Parathyroid adenoma (tissue), 2 donors: ENCODE measurements around the gene GLIS1.

ENCODE experiments used
- H2AFZ ChIP-seq: fragments of 300-600 bp; sonication (generic); one replicate; pipeline ENCODE4 v1.7.0; 2017; ENCODE audit warnings: antibody characterized with exemption, mild to moderate bottlenecking
- H3K27ac ChIP-seq: fragments of 300-600 bp; sonication (generic); one replicate; pipeline ENCODE4 v1.7.0; 2017
- H3K27me3 ChIP-seq: fragments of 300-600 bp; sonication (generic); one replicate; pipeline ENCODE4 v1.7.0; 2017; ENCODE audit warnings: low read length; ENCODE audit not compliant: control insufficient read depth, insufficient read depth
- H3K36me3 ChIP-seq: fragments of 300-600 bp; sonication (generic); one replicate; pipeline ENCODE4 v1.7.0; 2017; ENCODE audit warnings: low read length; ENCODE audit not compliant: control insufficient read depth, insufficient read depth
- H3K4me1 ChIP-seq: fragments of 300-600 bp; sonication (generic); one replicate; pipeline ENCODE4 v1.7.0; 2017; ENCODE audit warnings: control low read depth
- H3K4me2 ChIP-seq: fragments of 300-600 bp; sonication (generic); one replicate; pipeline ENCODE4 v1.7.0; 2017; ENCODE audit warnings: low read length
- H3K4me3 ChIP-seq: fragments of 300-600 bp; sonication (generic); one replicate; pipeline ENCODE4 v1.7.0; 2017; ENCODE audit warnings: low read depth, low read length
- H3K79me2 ChIP-seq: fragments of 300-600 bp; sonication (generic); one replicate; pipeline ENCODE4 v1.7.0; 2017; ENCODE audit warnings: control low read depth
- H3K9ac ChIP-seq: fragments of 300-600 bp; sonication (generic); one replicate; pipeline ENCODE4 v1.7.0; 2017; ENCODE audit warnings: mild to moderate bottlenecking
- H3K9me3 ChIP-seq: fragments of 300-600 bp; sonication (generic); one replicate; pipeline ENCODE4 v1.7.0; 2017; ENCODE audit warnings: low read length; ENCODE audit not compliant: control insufficient read depth
- TF ChIP-seq, protein P1 (sequence below): fragments of 300-600 bp; sonication (generic); IDR thresholded peaks from one replicate; pipeline ENCODE4 v1.7.0; 2017; ENCODE audit warnings: antibody characterized with exemption, mild to moderate bottlenecking
- donor health status: primary hyperparathyroidism.

Gene GLIS1

DNA sequence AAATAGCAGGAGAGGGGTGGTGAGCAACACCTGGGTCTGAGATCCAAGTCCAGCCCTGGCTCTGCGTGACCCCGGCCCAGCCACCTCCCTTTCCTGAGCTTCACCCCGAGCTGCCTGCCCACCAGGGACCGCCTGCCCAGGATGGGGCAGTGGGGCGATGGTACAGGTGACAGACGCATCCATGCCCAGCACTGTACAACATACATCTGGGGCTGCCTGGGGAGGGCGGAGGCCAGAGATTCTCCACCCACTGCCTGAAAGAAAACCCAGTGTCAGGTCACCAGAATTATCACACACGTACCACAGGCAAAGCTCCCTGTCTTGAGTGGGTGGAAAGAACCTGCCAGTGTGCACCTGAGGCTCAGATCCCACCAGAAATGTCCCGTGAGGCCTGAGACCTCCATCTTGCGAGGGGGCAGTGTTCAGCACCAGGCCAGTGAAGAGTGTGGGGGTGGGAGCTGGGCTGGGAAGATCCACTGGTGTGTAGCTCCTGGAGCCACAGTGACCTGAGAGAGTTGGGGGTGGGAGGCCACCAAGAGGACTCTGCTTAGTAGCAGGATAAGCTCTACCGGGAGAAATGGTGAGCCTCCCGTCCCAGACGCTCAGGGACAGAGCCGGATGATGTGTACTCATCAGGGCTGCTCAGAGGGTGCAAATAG lies 198.2 kb downstream of the GLIS1 start:
- TF ChIP-seq, protein P1, sequence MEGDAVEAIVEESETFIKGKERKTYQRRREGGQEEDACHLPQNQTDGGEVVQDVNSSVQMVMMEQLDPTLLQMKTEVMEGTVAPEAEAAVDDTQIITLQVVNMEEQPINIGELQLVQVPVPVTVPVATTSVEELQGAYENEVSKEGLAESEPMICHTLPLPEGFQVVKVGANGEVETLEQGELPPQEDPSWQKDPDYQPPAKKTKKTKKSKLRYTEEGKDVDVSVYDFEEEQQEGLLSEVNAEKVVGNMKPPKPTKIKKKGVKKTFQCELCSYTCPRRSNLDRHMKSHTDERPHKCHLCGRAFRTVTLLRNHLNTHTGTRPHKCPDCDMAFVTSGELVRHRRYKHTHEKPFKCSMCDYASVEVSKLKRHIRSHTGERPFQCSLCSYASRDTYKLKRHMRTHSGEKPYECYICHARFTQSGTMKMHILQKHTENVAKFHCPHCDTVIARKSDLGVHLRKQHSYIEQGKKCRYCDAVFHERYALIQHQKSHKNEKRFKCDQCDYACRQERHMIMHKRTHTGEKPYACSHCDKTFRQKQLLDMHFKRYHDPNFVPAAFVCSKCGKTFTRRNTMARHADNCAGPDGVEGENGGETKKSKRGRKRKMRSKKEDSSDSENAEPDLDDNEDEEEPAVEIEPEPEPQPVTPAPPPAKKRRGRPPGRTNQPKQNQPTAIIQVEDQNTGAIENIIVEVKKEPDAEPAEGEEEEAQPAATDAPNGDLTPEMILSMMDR, result no peak
- no peaks in the 10 kb centered on the region for H3K79me2 ChIP-seq
- H3K4me1 ChIP-seq, result no peaks in the 10 kb centered on the region
- H3K27ac ChIP-seq, result no peak overlapping the region
- no peaks in the 10 kb centered on the region for H3K9me3 ChIP-seq
- no peak overlapping the region for H3K4me3 ChIP-seq
- H2AFZ ChIP-seq, result no peak overlapping the region
- H3K9ac ChIP-seq, result no peak overlapping the region
- no peaks in the 10 kb centered on the region for H3K27me3 ChIP-seq
- H3K4me2 ChIP-seq, result no peak overlapping the region
- H3K36me3 ChIP-seq, result no peaks in the 10 kb centered on the region

DNA sequence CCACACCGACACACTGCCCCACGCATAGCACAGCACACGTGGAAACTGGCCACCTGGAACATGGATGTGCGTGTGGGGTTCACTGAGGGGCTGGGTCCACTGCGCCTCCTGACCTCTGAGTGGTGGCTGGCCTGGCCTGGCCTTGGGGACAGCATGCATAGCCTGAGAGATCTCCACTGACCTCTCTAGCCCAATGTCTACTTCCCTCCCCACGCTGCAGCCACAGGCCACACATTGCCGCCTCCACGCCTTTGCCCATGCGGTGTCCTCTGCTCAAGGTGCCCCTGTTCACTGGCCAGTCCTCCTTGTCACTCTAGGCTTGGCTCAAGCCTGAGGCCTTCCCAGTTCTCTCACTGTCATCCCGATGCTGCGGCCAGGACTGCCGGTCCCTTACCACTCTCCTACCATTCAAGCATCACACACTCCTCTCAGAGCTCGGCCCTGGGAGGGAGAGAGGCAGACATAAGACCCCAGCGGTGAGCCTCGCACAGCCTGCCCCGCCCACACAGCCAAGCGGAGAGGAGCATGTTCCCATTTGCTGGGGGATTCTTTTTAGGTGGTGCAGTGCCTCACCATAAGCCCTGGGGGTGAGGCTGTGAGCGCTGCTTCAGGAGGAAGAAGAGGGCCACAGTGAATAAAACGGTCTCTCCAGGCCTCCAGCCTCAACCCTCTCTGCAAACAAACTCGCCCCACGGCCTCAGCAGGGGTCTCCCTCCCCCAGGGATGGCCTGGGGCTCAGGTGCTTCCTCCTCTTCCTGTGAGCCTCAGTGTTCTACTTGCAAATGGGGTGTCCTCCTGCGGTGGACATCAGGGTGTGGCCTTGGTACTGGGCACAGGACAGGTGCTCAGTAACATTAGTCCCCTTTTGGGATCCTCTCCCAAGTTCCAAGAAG lies 199.0 kb downstream of the GLIS1 start:
- no peak overlapping the region for H3K27ac ChIP-seq
- no peaks in the 10 kb centered on the region for H3K36me3 ChIP-seq
- no peaks in the 10 kb centered on the region for H3K27me3 ChIP-seq
- H3K79me2 ChIP-seq, result no peaks in the 10 kb centered on the region
- no peaks in the 10 kb centered on the region for H3K4me1 ChIP-seq
- no peak overlapping the region for H2AFZ ChIP-seq
- H3K4me3 ChIP-seq, result no peak overlapping the region
- no peak overlapping the region for H3K9ac ChIP-seq
- TF ChIP-seq, protein P1, result no peak
- H3K4me2 ChIP-seq, result no peak overlapping the region
- H3K9me3 ChIP-seq, result no peaks in the 10 kb centered on the region

DNA sequence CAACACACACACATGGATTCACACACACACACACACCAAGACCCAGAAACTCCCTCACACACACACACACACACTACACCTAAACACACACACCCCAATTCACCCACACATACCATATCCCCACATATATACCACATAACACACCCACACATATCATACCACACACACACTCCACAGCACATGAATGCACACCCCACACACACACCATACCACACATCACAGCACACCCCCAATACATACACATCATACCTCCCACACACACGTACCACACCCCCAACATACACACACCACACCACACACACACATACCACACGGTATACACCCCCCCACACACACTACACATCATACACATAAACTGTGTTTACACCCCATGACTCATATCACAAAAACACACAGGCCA lies 199.7 kb downstream of the GLIS1 start:
- Histone ChIP-seq H3K27me3 (no peaks in the 10 kb centered on the region), H3K4me1 (no peaks in the 10 kb centered on the region), H2AFZ (no peak overlapping the region), H3K27ac (no peak overlapping the region), H3K4me2 (no peak overlapping the region), H3K9me3 (no peaks in the 10 kb centered on the region), H3K79me2 (no peaks in the 10 kb centered on the region), H3K9ac (no peak overlapping the region), H3K36me3 (no peaks in the 10 kb centered on the region), H3K4me3 (no peak overlapping the region)
- TF ChIP-seq, protein P1, result no peak

DNA sequence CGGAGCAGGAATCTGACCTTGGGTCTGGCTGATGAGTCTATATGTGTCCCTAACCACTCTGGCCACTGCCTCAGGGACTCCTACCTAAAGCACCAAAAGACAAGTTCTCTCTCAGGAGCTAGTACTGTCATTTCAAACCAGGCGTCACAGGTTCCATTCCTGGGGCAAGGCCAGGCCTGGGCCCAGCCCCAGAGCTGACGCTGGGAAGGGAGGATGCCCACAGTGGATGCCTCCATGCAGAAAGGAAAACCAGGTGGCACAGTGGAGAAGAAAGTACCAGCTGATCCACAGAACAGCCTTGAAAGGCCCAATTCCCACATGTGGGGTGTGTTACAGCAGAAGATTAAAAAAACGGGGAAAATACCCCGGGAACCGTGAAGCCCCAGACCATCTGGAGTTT lies 202.4 kb downstream of the GLIS1 start:
- TF ChIP-seq, protein P1, result no peak
- Histone ChIP-seq H3K79me2 (no peaks in the 10 kb centered on the region), H3K4me2 (no peak overlapping the region), H3K9ac (no peak overlapping the region), H3K27me3 (no peaks in the 10 kb centered on the region), H3K9me3 (no peaks in the 10 kb centered on the region), H3K4me3 (no peak overlapping the region), H3K36me3 (no peaks in the 10 kb centered on the region), H3K4me1 (no peaks in the 10 kb centered on the region), H2AFZ (no peak overlapping the region), H3K27ac (no peak overlapping the region)
